SK-N-SH (cell line): ENCODE data around the gene DES.
"Not testable (repeated sequence)": the region's sequence is repeated elsewhere in the genome, so short reads cannot be mapped to it uniquely, and the experiment has no call there.

ENCODE experiments used
- EP300 ChIP-seq, 2 experiments: IDR thresholded peaks; 2 replicates each; pipeline versions ENCODE4 v1.4.0 to v1.6.1; 2012; ENCODE audit warnings: borderline replicate concordance in 1 of 2, low read depth in 1 of 2, low read length in 1 of 2
- EZH2phosphoT487 ChIP-seq: fragments of 200-600 bp; sonication (generic); IDR thresholded peaks from 2 replicates; pipeline ENCODE4 v1.6.1; 2017; ENCODE audit warnings: low read depth, mixed run types, mild to moderate bottlenecking, antibody characterized with exemption, moderate library complexity, borderline replicate concordance
- FOXM1 ChIP-seq: IDR thresholded peaks from 2 replicates; pipeline ENCODE4 v1.4.0; 2012; ENCODE audit warnings: low read depth, mild to moderate bottlenecking
- JUND ChIP-seq: IDR thresholded peaks from 2 replicates; pipeline ENCODE4 v1.4.0; 2012
- RAD21 ChIP-seq: IDR thresholded peaks from 2 replicates; pipeline ENCODE4 v1.6.1; 2012; ENCODE audit warnings: mild to moderate bottlenecking, low read length
- RFX5 ChIP-seq: IDR thresholded peaks from 2 replicates; pipeline ENCODE4 v1.6.1; 2012; ENCODE audit warnings: mild to moderate bottlenecking, improper control_type of control experiment, low read length
- SIN3A ChIP-seq: IDR thresholded peaks from 2 replicates; pipeline ENCODE4 v1.6.1; 2012; ENCODE audit warnings: low read depth, mild to moderate bottlenecking, low read length, moderate library complexity, borderline replicate concordance
- SMC3 ChIP-seq: IDR thresholded peaks from 2 replicates; pipeline ENCODE4 v1.6.1; 2012; ENCODE audit warnings: low read depth, low read length, improper control_type of control experiment
- TEAD4 ChIP-seq: IDR thresholded peaks from 2 replicates; pipeline ENCODE4 v1.4.0; 2012; ENCODE audit warnings: mild to moderate bottlenecking, borderline replicate concordance; ENCODE audit not compliant: insufficient read depth
- TF ChIP-seq, protein P1 (sequence below): fragments of 200-600 bp; sonication (generic); IDR thresholded peaks from 2 replicates; pipeline ENCODE4 v1.6.1; 2017; ENCODE audit warnings: antibody characterized with exemption, mild to moderate bottlenecking, moderate library complexity
- TF ChIP-seq, protein P2 (sequence below): IDR thresholded peaks from 2 replicates; pipeline ENCODE4 v1.4.0; 2012; ENCODE audit warnings: low read depth
- TF ChIP-seq, protein P3 (sequence below): fragments of 150-350 bp; IDR thresholded peaks from 2 replicates; pipeline ENCODE4 v1.6.1; 2017; ENCODE audit warnings: antibody characterized with exemption, low read length, low read depth, borderline replicate concordance
- TF ChIP-seq, protein P4 (sequence below): fragments of 150-350 bp; IDR thresholded peaks from 2 replicates; pipeline ENCODE4 v1.6.1; 2016; ENCODE audit warnings: mild to moderate bottlenecking, low read depth, low read length

DNA sequence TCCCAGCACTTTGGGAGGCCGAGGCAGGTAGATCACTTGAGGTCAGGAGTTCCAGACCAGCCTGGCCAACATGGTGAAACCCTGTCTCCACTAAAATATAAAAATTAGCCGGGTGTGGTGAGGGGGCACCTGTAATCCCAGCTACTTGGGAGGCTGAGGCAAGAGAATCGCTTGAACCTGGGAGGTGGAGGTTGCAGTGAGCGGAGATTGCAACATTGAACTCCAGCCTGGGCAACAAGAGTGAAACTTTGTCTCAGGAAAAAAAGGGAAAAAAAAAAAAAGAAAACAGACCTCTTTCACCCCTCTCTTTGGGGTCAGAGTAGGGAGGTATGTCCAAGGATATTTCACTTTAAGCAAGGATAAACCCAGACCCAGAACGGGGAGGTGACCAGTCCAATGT lies 10.8 kb upstream of the DES start:
- TF ChIP-seq, protein P1, sequence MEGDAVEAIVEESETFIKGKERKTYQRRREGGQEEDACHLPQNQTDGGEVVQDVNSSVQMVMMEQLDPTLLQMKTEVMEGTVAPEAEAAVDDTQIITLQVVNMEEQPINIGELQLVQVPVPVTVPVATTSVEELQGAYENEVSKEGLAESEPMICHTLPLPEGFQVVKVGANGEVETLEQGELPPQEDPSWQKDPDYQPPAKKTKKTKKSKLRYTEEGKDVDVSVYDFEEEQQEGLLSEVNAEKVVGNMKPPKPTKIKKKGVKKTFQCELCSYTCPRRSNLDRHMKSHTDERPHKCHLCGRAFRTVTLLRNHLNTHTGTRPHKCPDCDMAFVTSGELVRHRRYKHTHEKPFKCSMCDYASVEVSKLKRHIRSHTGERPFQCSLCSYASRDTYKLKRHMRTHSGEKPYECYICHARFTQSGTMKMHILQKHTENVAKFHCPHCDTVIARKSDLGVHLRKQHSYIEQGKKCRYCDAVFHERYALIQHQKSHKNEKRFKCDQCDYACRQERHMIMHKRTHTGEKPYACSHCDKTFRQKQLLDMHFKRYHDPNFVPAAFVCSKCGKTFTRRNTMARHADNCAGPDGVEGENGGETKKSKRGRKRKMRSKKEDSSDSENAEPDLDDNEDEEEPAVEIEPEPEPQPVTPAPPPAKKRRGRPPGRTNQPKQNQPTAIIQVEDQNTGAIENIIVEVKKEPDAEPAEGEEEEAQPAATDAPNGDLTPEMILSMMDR, result not testable (repeated sequence)
- not testable (repeated sequence) for TF ChIP-seq JUND; TEAD4; SIN3A; FOXM1; SMC3; EZH2phosphoT487; EP300 (IDR thresholded peaks at IDR 0.05; ENCODE audit: borderline replicate concordance in 1 of 2, low read depth in 1 of 2, low read length in 1 of 2); RAD21; RFX5
- TF ChIP-seq, protein P2, sequence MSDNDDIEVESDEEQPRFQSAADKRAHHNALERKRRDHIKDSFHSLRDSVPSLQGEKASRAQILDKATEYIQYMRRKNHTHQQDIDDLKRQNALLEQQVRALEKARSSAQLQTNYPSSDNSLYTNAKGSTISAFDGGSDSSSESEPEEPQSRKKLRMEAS, result not testable (repeated sequence)
- TF ChIP-seq, protein P3, sequence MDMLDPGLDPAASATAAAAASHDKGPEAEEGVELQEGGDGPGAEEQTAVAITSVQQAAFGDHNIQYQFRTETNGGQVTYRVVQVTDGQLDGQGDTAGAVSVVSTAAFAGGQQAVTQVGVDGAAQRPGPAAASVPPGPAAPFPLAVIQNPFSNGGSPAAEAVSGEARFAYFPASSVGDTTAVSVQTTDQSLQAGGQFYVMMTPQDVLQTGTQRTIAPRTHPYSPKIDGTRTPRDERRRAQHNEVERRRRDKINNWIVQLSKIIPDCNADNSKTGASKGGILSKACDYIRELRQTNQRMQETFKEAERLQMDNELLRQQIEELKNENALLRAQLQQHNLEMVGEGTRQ, result not testable (repeated sequence)
- TF ChIP-seq, protein P4, sequence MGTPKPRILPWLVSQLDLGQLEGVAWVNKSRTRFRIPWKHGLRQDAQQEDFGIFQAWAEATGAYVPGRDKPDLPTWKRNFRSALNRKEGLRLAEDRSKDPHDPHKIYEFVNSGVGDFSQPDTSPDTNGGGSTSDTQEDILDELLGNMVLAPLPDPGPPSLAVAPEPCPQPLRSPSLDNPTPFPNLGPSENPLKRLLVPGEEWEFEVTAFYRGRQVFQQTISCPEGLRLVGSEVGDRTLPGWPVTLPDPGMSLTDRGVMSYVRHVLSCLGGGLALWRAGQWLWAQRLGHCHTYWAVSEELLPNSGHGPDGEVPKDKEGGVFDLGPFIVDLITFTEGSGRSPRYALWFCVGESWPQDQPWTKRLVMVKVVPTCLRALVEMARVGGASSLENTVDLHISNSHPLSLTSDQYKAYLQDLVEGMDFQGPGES, result not testable (repeated sequence)
